Caki2 (cell line): ENCODE data around the gene MBLAC2. TPM values are rescaled to one million over a fixed set of nuclear protein-coding genes. Genes with fewer than 3 reads are reported as not detected.

Experiments used
- total RNA-seq: library from RNA; depleted of rRNA; stranded (reverse); fragments of >200 nt; shearing (Covaris generic); gene quantifications from 2 replicates; pipeline ENCODE4 v1.2.3, GENCODE V29; 2014; ENCODE audit warnings: low replicate concordance; rRNA removed

The MBLAC2 gene
- total RNA-seq, 1 experiment from 2014 or later: 2.1 TPM

Other genes with a start within 250 kb of the MBLAC2 start
- 11.9 and 33.2 TPM in 2 replicates for gene CETN3, start 65.0 kb downstream of the MBLAC2 start, total RNA-seq
- 2.3 and 5.7 TPM in 2 replicates for gene POLR3G, start 93 bp upstream of the MBLAC2 start, total RNA-seq
- 2.9 and 6.2 TPM in 2 replicates for gene LYSMD3, start 54.8 kb upstream of the MBLAC2 start, total RNA-seq
- gene ADGRV1, start 84.0 kb upstream of the MBLAC2 start, total RNA-seq: 1.8 and 3.6 TPM in 2 replicates